ENCODE data around the gene GTF2IRD1. TPM values are rescaled to one million over a fixed set of nuclear protein-coding genes. Genes with fewer than 3 reads are reported as not detected.
A peak's percentile ranks its signal among the peaks of the same experiment; 100 is the strongest.

The GTF2IRD1 gene
- total RNA-seq, 1 experiment from 2014 or later, result 34.3 TPM

DNA sequence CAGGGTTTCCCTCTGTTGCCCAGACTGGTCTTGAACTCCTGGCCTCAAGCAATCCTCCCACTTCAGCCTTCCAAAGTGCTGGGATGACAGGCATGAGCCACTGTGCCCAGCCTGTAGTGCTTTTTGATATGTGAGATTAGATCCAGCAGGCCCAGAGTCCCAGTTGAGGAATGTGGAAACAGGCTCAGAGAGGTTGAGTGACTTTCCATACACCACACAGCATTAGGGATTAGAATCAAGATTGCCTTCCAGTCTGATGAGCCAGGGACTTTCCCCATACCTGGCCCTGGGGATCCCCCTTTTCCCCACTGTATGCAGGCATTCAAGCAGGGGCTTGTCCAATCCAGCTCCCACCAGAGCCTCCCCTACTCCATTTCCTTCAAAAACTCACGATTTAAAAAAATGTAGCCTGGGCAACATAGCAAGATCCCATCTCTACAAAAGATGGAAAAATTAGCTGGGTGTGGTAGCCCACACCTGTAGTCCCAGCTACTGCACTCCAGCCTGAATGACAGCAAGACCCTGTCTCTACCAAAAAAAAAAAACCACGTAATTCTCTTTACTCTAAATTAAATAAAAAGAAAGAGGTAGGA is 128.8 kb downstream of the GTF2IRD1 start:
- Histone ChIP-seq H3K14ac (ENCODE audit: insufficient read depth, low read length) (no peak overlapping the region), H2AK5ac (ENCODE audit: insufficient read length, low read length) (no peak overlapping the region), H3K79me2 (ENCODE audit: insufficient read depth, low read length) (no peaks in the 10 kb centered on the region), H2AFZ (ENCODE audit: low read length) (no peak overlapping the region), H3K18ac (ENCODE audit: insufficient read length, low read depth, low read length) (no peak overlapping the region), H2BK12ac (ENCODE audit: insufficient read length, low read depth, low read length) (no peak overlapping the region), H3K56ac (ENCODE audit: insufficient read length, low read depth, low read length) (no peak overlapping the region), H3K4me1 (ENCODE audit: insufficient read depth, low read length) (no peaks in the 10 kb centered on the region), H3K27me3 (ENCODE audit: insufficient read depth, low read length) (no peaks in the 10 kb centered on the region), H3K23ac (ENCODE audit: insufficient read length, low read depth, low read length) (no peak overlapping the region), H2BK20ac (ENCODE audit: low read depth, low read length, poor library complexity, severe bottlenecking) (no peak overlapping the region), H3K4me2 (ENCODE audit: insufficient read depth, insufficient read length, low read length) (no peak overlapping the region), H3K9me3 (ENCODE audit: control insufficient read depth, low read depth, low read length) (no peaks in the 10 kb centered on the region), H3T11ph (ENCODE audit: low read length) (no peak overlapping the region), H3K79me1 (ENCODE audit: insufficient read depth, low read depth, low read length, poor library complexity, severe bottlenecking) (no peaks in the 10 kb centered on the region), H3K9ac (ENCODE audit: extremely low read depth, insufficient read length, low read length) (no peak overlapping the region), H2BK5ac (ENCODE audit: insufficient read length, low read length) (no peak overlapping the region), H4K8ac (replicated peaks; ENCODE audit: insufficient read length, low read depth, low read length) (no peak overlapping the region), H4K5ac (ENCODE audit: insufficient read length, low read depth, low read length) (no peak overlapping the region), H3K27ac (ENCODE audit: insufficient read length, low read depth, low read length) (no peak overlapping the region), H3K4ac (ENCODE audit: low read depth, low read length) (no peak overlapping the region), H4K20me1 (ENCODE audit: control insufficient read depth, insufficient read depth, insufficient read length) (no peaks in the 10 kb centered on the region), H3K23me2 (ENCODE audit: insufficient read length, low read depth, low read length, poor library complexity, severe bottlenecking) (no peaks in the 10 kb centered on the region), H2BK15ac (ENCODE audit: low read depth, low read length) (no peak overlapping the region), H4K91ac (ENCODE audit: insufficient read length, low read depth, low read length) (no peak overlapping the region), H2BK120ac (ENCODE audit: low read depth, low read length, poor library complexity, severe bottlenecking) (no peak overlapping the region)
- peaks cover 23 to 36% of the 10 kb centered on the region in 2 experiments for H3K4me1 Mint-ChIP-seq
- H3K36me3 Mint-ChIP-seq (ENCODE audit: insufficient read depth in 1 of 3, low read depth in 3 of 3), result peaks cover 4 to 10% (median 4%) of the 10 kb centered on the region in 3 experiments; a peak in 3 of 7 replicates
- DNase-seq, result no peak
- peak overlapping the region in 1 of 3 experiments; percentile 15; a peak in 2 of 7 replicates for H3K27ac Mint-ChIP-seq
- no CpG with 5 or more reads among the region's 2 CpGs for WGBS (ENCODE audit: extremely low coverage, insufficient read length, low lambda C conversion rate)
- H3K4me3 Mint-ChIP-seq, result no peak overlapping the region
- no peaks in the 10 kb centered on the region for H3K9me3 Mint-ChIP-seq
- H3K27me3 Mint-ChIP-seq (ENCODE audit: low read depth), result no peaks in the 10 kb centered on the region; the same call in 1 of the 2 replicates
- TF ChIP-seq, protein P1, sequence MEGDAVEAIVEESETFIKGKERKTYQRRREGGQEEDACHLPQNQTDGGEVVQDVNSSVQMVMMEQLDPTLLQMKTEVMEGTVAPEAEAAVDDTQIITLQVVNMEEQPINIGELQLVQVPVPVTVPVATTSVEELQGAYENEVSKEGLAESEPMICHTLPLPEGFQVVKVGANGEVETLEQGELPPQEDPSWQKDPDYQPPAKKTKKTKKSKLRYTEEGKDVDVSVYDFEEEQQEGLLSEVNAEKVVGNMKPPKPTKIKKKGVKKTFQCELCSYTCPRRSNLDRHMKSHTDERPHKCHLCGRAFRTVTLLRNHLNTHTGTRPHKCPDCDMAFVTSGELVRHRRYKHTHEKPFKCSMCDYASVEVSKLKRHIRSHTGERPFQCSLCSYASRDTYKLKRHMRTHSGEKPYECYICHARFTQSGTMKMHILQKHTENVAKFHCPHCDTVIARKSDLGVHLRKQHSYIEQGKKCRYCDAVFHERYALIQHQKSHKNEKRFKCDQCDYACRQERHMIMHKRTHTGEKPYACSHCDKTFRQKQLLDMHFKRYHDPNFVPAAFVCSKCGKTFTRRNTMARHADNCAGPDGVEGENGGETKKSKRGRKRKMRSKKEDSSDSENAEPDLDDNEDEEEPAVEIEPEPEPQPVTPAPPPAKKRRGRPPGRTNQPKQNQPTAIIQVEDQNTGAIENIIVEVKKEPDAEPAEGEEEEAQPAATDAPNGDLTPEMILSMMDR (conservative IDR thresholded peaks at IDR 0.05), result no peak

Data from H9 (cell line).